ENCODE results near the gene CST9.

DNA sequence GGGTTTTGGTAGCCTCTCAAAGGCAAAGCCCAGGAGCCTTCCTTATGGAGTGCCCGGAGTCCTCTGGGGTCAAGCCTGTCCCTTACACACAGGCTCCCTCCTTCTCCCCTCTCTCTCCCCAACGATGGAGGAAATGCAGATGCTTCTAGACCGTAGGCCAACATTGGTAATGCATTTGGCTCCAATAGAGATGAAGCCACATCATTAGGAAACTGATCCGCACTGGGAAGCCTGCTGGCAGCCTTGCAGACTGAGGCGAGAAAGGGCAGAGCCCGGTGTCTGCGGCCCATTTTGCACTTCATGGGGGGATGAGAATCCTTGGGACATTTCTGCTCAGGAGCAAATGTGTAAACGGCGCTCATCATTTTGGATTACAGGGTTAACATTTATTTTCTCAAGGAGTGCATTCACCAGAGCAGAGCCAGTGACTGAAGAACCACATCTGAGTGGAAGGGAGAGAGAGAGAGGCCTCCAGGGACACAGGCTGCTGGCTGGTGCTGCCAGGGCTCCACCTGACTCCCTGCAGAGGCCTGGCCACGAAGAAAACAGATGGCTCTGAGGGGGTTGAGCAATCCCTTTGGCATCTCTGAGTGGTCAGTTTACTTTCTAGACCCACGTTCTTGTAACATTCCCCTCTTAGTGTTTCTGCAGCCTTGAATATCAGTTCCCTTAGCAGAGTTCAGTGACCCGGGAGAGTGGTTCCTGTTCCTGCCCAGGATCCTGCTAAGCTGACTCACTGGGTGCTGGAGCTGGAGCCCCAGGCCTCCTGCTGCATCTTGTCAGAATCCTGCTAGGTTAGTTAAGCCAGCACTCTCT, 36.4 kb upstream of the CST9 start:
- TF ChIP-seq POLR2A (IDR thresholded peaks at IDR 0.05) (no peak), POLR2AphosphoS5 (IDR thresholded peaks at IDR 0.05) (peak; percentile 20)
- TF ChIP-seq, protein P1, sequence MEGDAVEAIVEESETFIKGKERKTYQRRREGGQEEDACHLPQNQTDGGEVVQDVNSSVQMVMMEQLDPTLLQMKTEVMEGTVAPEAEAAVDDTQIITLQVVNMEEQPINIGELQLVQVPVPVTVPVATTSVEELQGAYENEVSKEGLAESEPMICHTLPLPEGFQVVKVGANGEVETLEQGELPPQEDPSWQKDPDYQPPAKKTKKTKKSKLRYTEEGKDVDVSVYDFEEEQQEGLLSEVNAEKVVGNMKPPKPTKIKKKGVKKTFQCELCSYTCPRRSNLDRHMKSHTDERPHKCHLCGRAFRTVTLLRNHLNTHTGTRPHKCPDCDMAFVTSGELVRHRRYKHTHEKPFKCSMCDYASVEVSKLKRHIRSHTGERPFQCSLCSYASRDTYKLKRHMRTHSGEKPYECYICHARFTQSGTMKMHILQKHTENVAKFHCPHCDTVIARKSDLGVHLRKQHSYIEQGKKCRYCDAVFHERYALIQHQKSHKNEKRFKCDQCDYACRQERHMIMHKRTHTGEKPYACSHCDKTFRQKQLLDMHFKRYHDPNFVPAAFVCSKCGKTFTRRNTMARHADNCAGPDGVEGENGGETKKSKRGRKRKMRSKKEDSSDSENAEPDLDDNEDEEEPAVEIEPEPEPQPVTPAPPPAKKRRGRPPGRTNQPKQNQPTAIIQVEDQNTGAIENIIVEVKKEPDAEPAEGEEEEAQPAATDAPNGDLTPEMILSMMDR (IDR thresholded peaks at IDR 0.05), result no peak
